Hepatocyte (in vitro differentiated cells): ENCODE measurements around the gene SNX12. TPM values are rescaled to one million over a fixed set of nuclear protein-coding genes. Genes with fewer than 3 reads are reported as not detected.

Experiments used
- DNase-seq: peaks from one replicate; pipeline ENCODE4 v3.0.0-alpha.2; 2016; ENCODE audit warnings: low spot score
- H2AFZ ChIP-seq: fragments of 200-600 bp; sonication (generic); 2 replicates; pipeline ENCODE4 v1.6.0; 2016; ENCODE audit warnings: antibody characterized with exemption, mild to moderate bottlenecking
- H3K27ac ChIP-seq: fragments of 200-600 bp; sonication (generic); 2 replicates; pipeline ENCODE4 v1.5.1; 2016; ENCODE audit warnings: mild to moderate bottlenecking
- H3K27me3 ChIP-seq: fragments of 200-600 bp; sonication (generic); 2 replicates; pipeline ENCODE4 v1.6.1; 2016
- H3K36me3 ChIP-seq: fragments of 200-600 bp; sonication (generic); replicated peaks from 2 replicates; pipeline ENCODE4 v1.5.1; 2016; ENCODE audit warnings: low read depth; ENCODE audit not compliant: insufficient read depth
- H3K4me1 ChIP-seq: fragments of 200-600 bp; sonication (generic); 2 replicates; pipeline ENCODE4 v1.5.1; 2016; ENCODE audit warnings: mild to moderate bottlenecking, moderate library complexity; ENCODE audit not compliant: insufficient read depth
- H3K4me2 ChIP-seq: fragments of 200-600 bp; sonication (generic); 2 replicates; pipeline ENCODE4 v1.6.0; 2016
- H3K4me3 ChIP-seq: fragments of 200-600 bp; sonication (generic); 2 replicates; pipeline ENCODE4 v1.5.1; 2016; ENCODE audit warnings: mild to moderate bottlenecking
- H3K79me2 ChIP-seq: fragments of 200-600 bp; sonication (generic); 2 replicates; pipeline ENCODE4 v1.6.0; 2017; ENCODE audit warnings: mild to moderate bottlenecking
- H3K9me2 ChIP-seq: fragments of 200-600 bp; sonication (generic); replicated peaks from 2 replicates; pipeline ENCODE4 v1.6.0; 2017; ENCODE audit warnings: mild to moderate bottlenecking; ENCODE audit not compliant: insufficient read depth
- H3K9me3 ChIP-seq: fragments of 200-600 bp; sonication (generic); 2 replicates; pipeline ENCODE4 v1.5.1; 2016; ENCODE audit warnings: low read depth, mild to moderate bottlenecking
- H4K20me1 ChIP-seq: fragments of 200-600 bp; sonication (generic); 2 replicates; pipeline ENCODE4 v1.6.0; 2016; ENCODE audit warnings: mild to moderate bottlenecking; ENCODE audit not compliant: insufficient read depth, poor library complexity, severe bottlenecking
- EZH2 ChIP-seq: fragments of 200-600 bp; sonication (generic); IDR thresholded peaks from 2 replicates; pipeline ENCODE4 v1.6.1; 2016; ENCODE audit warnings: antibody characterized with exemption, mild to moderate bottlenecking, borderline replicate concordance
- EZH2phosphoT487 ChIP-seq: fragments of 200-600 bp; sonication (generic); IDR thresholded peaks from one replicate; pipeline ENCODE4 v1.6.1; 2018; ENCODE audit warnings: antibody characterized with exemption, mild to moderate bottlenecking, low read depth, moderate library complexity; ENCODE audit not compliant: unreplicated experiment, severe bottlenecking
- WGBS: methylation state at CpG from one replicate; pipeline ENCODE4 v1.1.6; 2016; ENCODE audit warnings: low lambda C conversion rate; ENCODE audit errors: missing lambda C conversion rate; 5-methylcytosine and 5-hydroxymethylcytosine counted together
- polyA plus RNA-seq: library from polyadenylated mRNA; unstranded; fragments of >200 nt; fragmentation: Nextera tagmentation; extraction: Ambion mirVana; gene quantifications from 2 replicates; pipeline ENCODE4 v1.2.1, GENCODE V29; 2016
- total RNA-seq: library from RNA; depleted of rRNA; stranded (reverse); fragments of >200 nt; gene quantifications from 2 replicates; pipeline ENCODE4 v1.2.3, GENCODE V29; 2014
- TF ChIP-seq, protein P1 (sequence below): fragments of 200-600 bp; sonication (generic); IDR thresholded peaks from 2 replicates; pipeline ENCODE4 v1.5.1; 2016; ENCODE audit warnings: antibody characterized with exemption, mild to moderate bottlenecking; ENCODE audit not compliant: poor library complexity

Gene SNX12
- total and polyA plus RNA-seq, 2 experiments from 2014 or later = 8.3 to 68.8 TPM

DNA sequence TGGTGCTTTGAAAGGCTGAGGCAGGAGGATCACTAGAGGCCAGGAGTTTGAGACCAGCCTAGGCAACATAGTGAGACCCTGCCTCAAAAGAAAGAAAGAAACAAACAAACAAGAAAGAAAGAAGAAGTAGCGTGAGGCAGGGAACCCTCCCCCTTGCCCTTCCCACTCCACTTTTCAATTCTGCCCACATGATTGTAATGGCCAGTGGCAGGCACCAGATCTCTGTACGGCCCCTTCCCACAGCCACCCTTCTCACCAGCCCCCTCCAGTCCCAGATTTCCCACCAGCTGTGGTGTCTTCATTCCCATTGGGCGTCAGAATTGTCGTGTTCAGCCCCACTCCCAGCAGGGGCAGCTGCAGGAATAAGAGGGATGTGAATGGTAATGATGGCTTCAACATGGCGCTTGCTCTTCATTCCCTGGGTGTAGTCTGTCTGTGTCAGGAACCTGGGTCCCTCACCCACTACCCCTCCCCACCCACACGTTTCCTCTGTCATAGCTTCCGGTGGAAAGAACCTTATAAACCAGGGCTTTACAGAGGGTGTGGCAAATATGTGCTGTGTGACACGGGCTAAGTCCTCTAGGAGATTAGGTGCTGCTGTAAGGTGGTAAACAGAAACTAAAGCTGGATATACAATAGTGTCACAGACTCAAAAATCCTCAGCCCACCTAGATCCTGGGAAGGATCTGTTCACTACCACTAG lies 43.2 kb upstream of the SNX12 start, which contains the start of gene IL2RG:
Gene IL2RG (minus strand): TSS at position 437 of the 703 bp plus-strand sequence. CDS start 38 bp downstream, at position 399.
- H3K4me1 ChIP-seq = peaks cover 8% of the 10 kb centered on the region
- TF ChIP-seq EZH2phosphoT487 (no peak), EZH2 (no peak)
- TF ChIP-seq, protein P1, sequence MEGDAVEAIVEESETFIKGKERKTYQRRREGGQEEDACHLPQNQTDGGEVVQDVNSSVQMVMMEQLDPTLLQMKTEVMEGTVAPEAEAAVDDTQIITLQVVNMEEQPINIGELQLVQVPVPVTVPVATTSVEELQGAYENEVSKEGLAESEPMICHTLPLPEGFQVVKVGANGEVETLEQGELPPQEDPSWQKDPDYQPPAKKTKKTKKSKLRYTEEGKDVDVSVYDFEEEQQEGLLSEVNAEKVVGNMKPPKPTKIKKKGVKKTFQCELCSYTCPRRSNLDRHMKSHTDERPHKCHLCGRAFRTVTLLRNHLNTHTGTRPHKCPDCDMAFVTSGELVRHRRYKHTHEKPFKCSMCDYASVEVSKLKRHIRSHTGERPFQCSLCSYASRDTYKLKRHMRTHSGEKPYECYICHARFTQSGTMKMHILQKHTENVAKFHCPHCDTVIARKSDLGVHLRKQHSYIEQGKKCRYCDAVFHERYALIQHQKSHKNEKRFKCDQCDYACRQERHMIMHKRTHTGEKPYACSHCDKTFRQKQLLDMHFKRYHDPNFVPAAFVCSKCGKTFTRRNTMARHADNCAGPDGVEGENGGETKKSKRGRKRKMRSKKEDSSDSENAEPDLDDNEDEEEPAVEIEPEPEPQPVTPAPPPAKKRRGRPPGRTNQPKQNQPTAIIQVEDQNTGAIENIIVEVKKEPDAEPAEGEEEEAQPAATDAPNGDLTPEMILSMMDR = no peak

DNA sequence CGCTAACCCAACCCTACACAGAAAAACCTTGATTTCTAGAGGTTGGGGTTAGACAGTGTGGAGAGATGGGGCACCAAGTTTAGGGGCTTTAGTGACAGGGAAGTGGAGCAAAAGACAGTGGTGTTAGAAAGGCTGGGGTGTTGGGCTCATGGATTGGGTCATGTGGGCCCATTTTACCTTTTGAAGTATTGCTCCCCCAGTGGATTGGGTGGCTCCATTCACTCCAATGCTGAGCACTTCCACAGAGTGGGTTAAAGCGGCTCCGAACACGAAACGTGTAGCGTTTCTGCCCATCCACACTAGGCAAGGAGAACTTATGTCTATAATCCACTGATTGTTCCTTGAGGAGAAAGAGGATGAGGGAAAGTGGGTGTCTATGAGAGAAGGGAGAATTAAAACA lies 40.9 kb upstream of the SNX12 start:
- Histone ChIP-seq H3K4me3 (no peak overlapping the region), H3K9me3 (no peaks in the 10 kb centered on the region), H3K27ac (no peak overlapping the region), H3K9me2 (no peaks in the 10 kb centered on the region), H4K20me1 (no peaks in the 10 kb centered on the region), H3K27me3 (no peaks in the 10 kb centered on the region), H3K79me2 (no peaks in the 10 kb centered on the region), H2AFZ (no peak overlapping the region), H3K36me3 (no peaks in the 10 kb centered on the region), H3K4me1 (peaks cover 12% of the 10 kb centered on the region), H3K4me2 (no peak overlapping the region)
- TF ChIP-seq EZH2 (no peak), EZH2phosphoT487 (no peak)
- TF ChIP-seq, protein P1 = no peak
- no peak for DNase-seq
- WGBS = 90% methylated on average over 6 of the region's 6 CpGs

More for the DNA sequence above, 43.2 kb upstream of the SNX12 start, which contains the start of gene IL2RG:
- H3K4me3 ChIP-seq = no peak within 1 kb of the TSS
- peak within 1 kb of the TSS; percentile 41 for H3K4me2 ChIP-seq
- H3K36me3 ChIP-seq = no peaks in the 10 kb centered on the region
- peak within 1 kb of the TSS; percentile 90 for H3K27ac ChIP-seq
- no peaks in the 10 kb centered on the region for H3K9me3 ChIP-seq
- H3K9me2 ChIP-seq = no peaks in the 10 kb centered on the region
- H2AFZ ChIP-seq = no peak within 1 kb of the TSS
- WGBS = 68% methylated on average over 8 of the region's 8 CpGs
- DNase-seq = peak; percentile 56
- no peaks in the 10 kb centered on the region for H4K20me1 ChIP-seq
- H3K27me3 ChIP-seq = no peaks in the 10 kb centered on the region
- no peaks in the 10 kb centered on the region for H3K79me2 ChIP-seq

DNA sequence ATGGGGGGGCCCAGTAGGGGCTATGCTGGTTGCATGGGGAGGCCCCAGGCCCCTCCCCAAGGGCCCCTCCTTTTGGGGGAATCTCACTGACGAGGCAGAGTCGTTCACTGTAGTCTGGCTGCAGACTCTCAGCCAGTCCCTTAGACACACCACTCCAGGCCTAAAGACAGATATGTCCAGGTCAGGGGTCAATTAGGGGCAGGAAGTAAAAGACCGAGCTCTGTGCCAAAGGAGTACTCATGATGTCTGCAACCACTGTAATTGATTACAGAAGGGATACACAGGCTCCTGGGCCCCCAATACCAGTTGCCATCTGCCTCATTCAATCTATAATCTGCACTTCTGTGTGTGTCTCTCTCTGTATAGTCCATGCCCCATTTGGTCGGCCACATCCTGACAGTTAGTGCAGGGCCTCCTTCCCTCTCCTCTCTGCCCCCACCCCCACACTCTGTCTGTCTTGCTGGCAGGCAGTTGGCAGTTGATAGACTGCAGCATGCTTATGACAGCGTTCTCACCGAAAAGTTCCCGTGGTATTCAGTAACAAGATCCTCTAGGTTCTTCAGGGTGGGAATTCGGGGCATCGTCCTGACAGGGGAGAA lies 39.7 kb upstream of the SNX12 start:
- no peak overlapping the region for H3K27ac ChIP-seq
- no peak overlapping the region for H3K4me2 ChIP-seq
- TF ChIP-seq EZH2 (no peak), EZH2phosphoT487 (no peak)
- TF ChIP-seq, protein P1 = no peak
- 63% methylated on average over 9 of the region's 9 CpGs for WGBS
- DNase-seq = no peak
- peaks cover 24% of the 10 kb centered on the region for H3K4me1 ChIP-seq
- H2AFZ ChIP-seq = no peak overlapping the region
- no peaks in the 10 kb centered on the region for H3K9me3 ChIP-seq
- no peak overlapping the region for H3K4me3 ChIP-seq
- H4K20me1 ChIP-seq = no peaks in the 10 kb centered on the region
- no peaks in the 10 kb centered on the region for H3K36me3 ChIP-seq
- H3K27me3 ChIP-seq = no peaks in the 10 kb centered on the region
- no peaks in the 10 kb centered on the region for H3K9me2 ChIP-seq
- H3K79me2 ChIP-seq = no peaks in the 10 kb centered on the region
